Activated naive CD8-positive, alpha-beta T cell (primary cell): ENCODE data around the gene TP53BP1.
"Not testable (repeated sequence)": the region's sequence is repeated elsewhere in the genome, so short reads cannot be mapped to it uniquely, and the experiment has no call there.

Experiments used
- H3K27ac Mint-ChIP-seq: one replicate; pipeline ENCODE4 v1.8.0; 2021; ENCODE audit warnings: mixed read lengths
- H3K27me3 Mint-ChIP-seq: one replicate; pipeline ENCODE4 v1.8.0; 2021; ENCODE audit warnings: mixed read lengths
- H3K36me3 Mint-ChIP-seq: one replicate; pipeline ENCODE4 v1.8.0; 2021; ENCODE audit warnings: mixed read lengths
- H3K4me1 Mint-ChIP-seq: one replicate; pipeline ENCODE4 v1.8.0; 2021; ENCODE audit warnings: low read depth, mixed read lengths
- H3K4me3 Mint-ChIP-seq: one replicate; pipeline ENCODE4 v1.8.0; 2021; ENCODE audit warnings: mild to moderate bottlenecking, mixed read lengths
- H3K9me3 Mint-ChIP-seq: one replicate; pipeline ENCODE4 v1.8.0; 2021; ENCODE audit warnings: low read depth, mixed read lengths

Gene TP53BP1

GRCh38 chr15:43423793-43424192 lies 69.2 kb downstream of the TP53BP1 start:
- Mint-ChIP-seq H3K9me3 (no peaks in the 10 kb centered on the region), H3K4me1 (peaks cover 11% of the 10 kb centered on the region), H3K4me3 (no peak overlapping the region), H3K27me3 (no peaks in the 10 kb centered on the region), H3K27ac (no peak overlapping the region), H3K36me3 (peaks cover 14% of the 10 kb centered on the region)

DNA sequence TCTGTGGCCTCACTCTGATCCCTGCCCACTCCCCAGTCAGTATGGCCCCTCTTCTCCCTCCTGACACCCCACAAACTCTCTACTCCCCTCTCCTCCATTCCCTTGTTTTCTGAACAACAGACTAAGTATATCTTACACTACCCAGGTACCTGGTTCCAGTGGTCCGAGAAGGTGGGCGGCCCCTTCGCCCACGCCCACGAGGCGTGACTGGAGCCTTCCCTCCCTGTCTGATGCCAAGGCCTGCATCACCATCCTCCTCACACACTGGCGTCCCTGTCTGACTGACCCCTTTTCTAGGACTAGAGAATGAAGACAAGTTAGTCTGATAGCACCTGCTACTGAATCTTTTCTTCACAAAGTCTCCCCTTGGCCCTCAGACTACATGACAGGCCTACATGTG lies 72.1 kb downstream of the TP53BP1 start:
- peaks cover 11% of the 10 kb centered on the region for H3K4me1 Mint-ChIP-seq
- H3K9me3 Mint-ChIP-seq, result no peaks in the 10 kb centered on the region
- peaks cover 14% of the 10 kb centered on the region for H3K36me3 Mint-ChIP-seq
- H3K27me3 Mint-ChIP-seq, result no peaks in the 10 kb centered on the region
- no peak overlapping the region for H3K4me3 Mint-ChIP-seq
- no peak overlapping the region for H3K27ac Mint-ChIP-seq

DNA sequence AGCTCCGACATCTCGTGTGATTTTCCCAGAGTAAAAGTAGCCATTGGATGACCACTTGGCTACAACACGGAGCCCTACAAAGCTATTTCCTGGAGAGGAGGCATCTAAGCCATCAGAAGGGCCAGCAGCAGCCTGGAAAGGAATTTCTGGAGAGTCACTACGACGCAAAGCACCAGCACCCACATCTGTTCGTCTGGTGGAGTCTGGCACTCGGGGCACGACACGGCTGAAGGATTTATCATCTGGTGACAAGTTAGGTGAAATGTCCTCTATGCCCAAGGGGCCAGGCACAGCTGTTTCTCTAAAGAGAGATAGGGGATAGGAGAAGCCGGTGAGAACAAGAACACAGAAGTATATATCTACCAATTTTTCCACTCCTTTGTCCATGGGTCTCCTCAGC lies 72.5 kb downstream of the TP53BP1 start:
- H3K27ac Mint-ChIP-seq, result no peak overlapping the region
- H3K9me3 Mint-ChIP-seq, result no peaks in the 10 kb centered on the region
- H3K27me3 Mint-ChIP-seq, result no peaks in the 10 kb centered on the region
- peaks cover 14% of the 10 kb centered on the region for H3K36me3 Mint-ChIP-seq
- peaks cover 11% of the 10 kb centered on the region for H3K4me1 Mint-ChIP-seq
- no peak overlapping the region for H3K4me3 Mint-ChIP-seq

DNA sequence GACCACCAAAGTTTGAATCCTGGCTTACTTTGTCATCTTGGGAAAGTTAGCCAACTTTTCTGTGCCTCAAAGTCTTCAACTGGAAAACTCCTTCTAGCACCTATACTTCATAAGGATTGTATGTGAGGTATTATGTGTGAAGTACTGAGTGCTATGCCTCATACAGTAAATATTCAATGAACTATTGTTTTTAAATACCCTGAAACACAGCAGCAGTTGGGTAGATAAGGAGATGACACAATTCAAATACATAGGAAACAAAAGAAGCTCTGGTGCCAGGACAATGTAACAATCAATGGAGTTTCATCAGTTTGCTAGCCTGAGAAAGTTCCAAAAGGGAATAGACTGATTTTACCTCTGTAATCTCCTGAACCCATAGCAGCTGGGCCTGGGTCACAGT lies 78.8 kb downstream of the TP53BP1 start:
- H3K27me3 Mint-ChIP-seq, result no peaks in the 10 kb centered on the region
- H3K27ac Mint-ChIP-seq, result no peak overlapping the region
- no peaks in the 10 kb centered on the region for H3K9me3 Mint-ChIP-seq
- H3K4me1 Mint-ChIP-seq, result no peaks in the 10 kb centered on the region
- no peak overlapping the region for H3K4me3 Mint-ChIP-seq
- H3K36me3 Mint-ChIP-seq, result peaks cover 13% of the 10 kb centered on the region

DNA sequence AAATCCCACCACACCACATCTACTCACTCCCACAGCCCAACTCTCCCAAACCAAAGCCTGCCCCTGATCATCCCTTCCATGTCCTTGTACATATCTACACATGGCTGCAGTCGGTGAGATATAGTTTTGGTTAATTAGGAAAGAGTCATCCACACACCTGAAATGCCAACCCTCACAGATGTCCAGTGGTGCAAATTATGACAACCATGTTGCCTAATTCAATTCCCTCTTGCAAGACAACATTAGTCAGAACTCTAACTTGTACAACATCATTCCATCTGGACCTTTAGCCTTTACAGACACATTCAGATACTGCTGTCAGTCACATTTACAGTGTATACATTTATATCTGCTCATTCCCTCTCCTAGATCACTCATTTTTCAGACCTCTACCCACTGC lies 80.9 kb downstream of the TP53BP1 start:
- no peaks in the 10 kb centered on the region for H3K27me3 Mint-ChIP-seq
- H3K9me3 Mint-ChIP-seq, result no peaks in the 10 kb centered on the region
- peaks cover 12% of the 10 kb centered on the region for H3K36me3 Mint-ChIP-seq
- H3K4me1 Mint-ChIP-seq, result no peaks in the 10 kb centered on the region
- peak overlapping the region; percentile 62 for H3K27ac Mint-ChIP-seq
- no peak overlapping the region for H3K4me3 Mint-ChIP-seq

DNA sequence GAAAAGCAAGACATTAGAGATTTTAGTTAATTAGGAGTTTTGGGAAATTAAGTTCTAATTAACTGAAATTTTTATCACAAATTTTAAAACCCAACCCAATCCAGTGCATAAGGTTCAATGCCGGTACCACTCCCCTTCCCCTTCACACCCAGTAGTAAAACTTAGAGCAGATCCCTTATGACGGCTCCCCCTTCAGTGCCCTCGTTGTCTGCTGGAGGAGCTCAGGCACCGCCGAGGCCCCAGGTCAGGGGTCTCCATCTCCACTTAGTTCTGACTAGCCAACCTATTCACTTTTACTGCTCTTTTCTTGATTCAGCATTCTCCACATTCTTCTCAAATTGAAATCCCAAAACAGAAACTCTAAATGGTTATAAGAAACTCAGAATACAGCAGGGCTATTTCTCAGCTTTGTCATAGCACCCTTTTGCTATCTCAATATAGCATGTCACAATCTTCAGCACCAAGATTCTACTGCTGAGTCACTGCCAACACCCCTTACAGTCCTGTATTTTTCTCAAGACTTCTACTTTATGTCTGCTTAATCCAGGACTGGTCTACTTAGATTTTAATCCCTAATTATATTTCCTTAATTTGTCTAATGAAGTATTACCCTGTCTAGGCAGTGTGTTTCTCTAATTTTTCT lies 82.3 kb downstream of the TP53BP1 start:
- Mint-ChIP-seq H3K4me3 (no peak overlapping the region), H3K27me3 (no peaks in the 10 kb centered on the region), H3K9me3 (no peaks in the 10 kb centered on the region), H3K27ac (peak overlapping the region; percentile 46), H3K4me1 (no peaks in the 10 kb centered on the region), H3K36me3 (peaks cover 16% of the 10 kb centered on the region)

- no peak overlapping the region for H3K4me3 Mint-ChIP-seq
- H3K27me3 Mint-ChIP-seq, result no peaks in the 10 kb centered on the region
- peaks cover 14% of the 10 kb centered on the region for H3K36me3 Mint-ChIP-seq
- H3K27ac Mint-ChIP-seq, result no peak overlapping the region
- no peaks in the 10 kb centered on the region for H3K9me3 Mint-ChIP-seq
- no peaks in the 10 kb centered on the region for H3K4me1 Mint-ChIP-seq
Measured at GRCh38 chr15:43408789-43409188, 84.2 kb downstream of the TP53BP1 start.

DNA sequence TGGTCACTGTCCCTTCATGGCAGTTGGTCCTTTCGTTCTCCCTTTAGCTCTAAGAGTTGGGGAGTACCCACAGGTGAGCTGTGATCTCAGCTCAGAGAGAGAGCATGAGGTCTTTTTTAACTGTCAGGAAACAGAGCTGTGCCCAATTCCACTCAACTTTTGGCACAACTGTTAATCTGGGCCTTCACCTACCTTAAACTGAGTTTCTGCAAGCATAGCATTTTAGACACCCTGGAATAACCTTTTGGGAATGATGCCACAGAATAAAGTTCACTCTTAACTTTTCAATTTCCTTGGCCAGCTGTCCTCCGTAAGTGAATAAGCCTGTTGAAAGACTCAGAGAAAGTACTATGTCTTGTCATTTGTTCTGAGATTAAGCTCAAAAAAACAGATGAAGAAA lies 86.1 kb downstream of the TP53BP1 start:
- Mint-ChIP-seq H3K9me3 (no peaks in the 10 kb centered on the region), H3K4me3 (no peak overlapping the region), H3K36me3 (peaks cover 10% of the 10 kb centered on the region), H3K27ac (peak overlapping the region; percentile 50), H3K4me1 (no peaks in the 10 kb centered on the region), H3K27me3 (no peaks in the 10 kb centered on the region)

GRCh38 chr15:43406189-43406588 lies 86.8 kb downstream of the TP53BP1 start:
- Mint-ChIP-seq H3K27me3 (no peaks in the 10 kb centered on the region), H3K9me3 (no peaks in the 10 kb centered on the region), H3K36me3 (peaks cover 14% of the 10 kb centered on the region), H3K4me1 (no peaks in the 10 kb centered on the region), H3K27ac (no peak overlapping the region), H3K4me3 (no peak overlapping the region)

DNA sequence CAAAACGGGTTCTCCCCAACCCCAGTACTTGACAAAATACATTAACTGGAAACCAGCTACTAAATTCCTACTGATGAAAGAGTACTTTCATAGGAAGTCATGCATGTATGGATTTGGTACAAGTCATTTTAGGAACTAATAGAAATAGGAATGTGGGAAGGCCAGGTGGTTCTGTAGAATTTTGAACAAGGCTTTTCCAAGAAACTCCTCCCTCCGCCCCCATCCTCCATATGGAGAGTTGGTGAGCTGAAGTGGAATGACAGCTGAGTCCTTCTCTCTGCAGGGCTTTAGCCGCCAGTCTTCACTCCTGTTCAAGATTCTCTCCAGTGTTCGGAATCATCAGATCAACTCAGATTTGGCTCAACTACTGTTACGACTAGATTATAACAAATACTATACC lies 88.8 kb downstream of the TP53BP1 start:
- H3K27me3 Mint-ChIP-seq, result no peaks in the 10 kb centered on the region
- H3K4me1 Mint-ChIP-seq, result no peaks in the 10 kb centered on the region
- H3K36me3 Mint-ChIP-seq, result peaks cover 13% of the 10 kb centered on the region
- H3K27ac Mint-ChIP-seq, result peak overlapping the region; percentile 24
- no peak overlapping the region for H3K4me3 Mint-ChIP-seq
- no peaks in the 10 kb centered on the region for H3K9me3 Mint-ChIP-seq

- no peak overlapping the region for H3K4me3 Mint-ChIP-seq
- no peaks in the 10 kb centered on the region for H3K9me3 Mint-ChIP-seq
- H3K4me1 Mint-ChIP-seq, result no peaks in the 10 kb centered on the region
- H3K27me3 Mint-ChIP-seq, result no peaks in the 10 kb centered on the region
- H3K27ac Mint-ChIP-seq, result no peak overlapping the region
- H3K36me3 Mint-ChIP-seq, result peaks cover 15% of the 10 kb centered on the region
Measured at GRCh38 chr15:43403616-43404015, 89.3 kb downstream of the TP53BP1 start.

- H3K36me3 Mint-ChIP-seq, result peaks cover 16% of the 10 kb centered on the region
- H3K27me3 Mint-ChIP-seq, result no peaks in the 10 kb centered on the region
- no peaks in the 10 kb centered on the region for H3K4me1 Mint-ChIP-seq
- H3K9me3 Mint-ChIP-seq, result no peaks in the 10 kb centered on the region
- H3K4me3 Mint-ChIP-seq, result no peak overlapping the region
- no peak overlapping the region for H3K27ac Mint-ChIP-seq
Measured at GRCh38 chr15:43402255-43402654, 90.7 kb downstream of the TP53BP1 start.

DNA sequence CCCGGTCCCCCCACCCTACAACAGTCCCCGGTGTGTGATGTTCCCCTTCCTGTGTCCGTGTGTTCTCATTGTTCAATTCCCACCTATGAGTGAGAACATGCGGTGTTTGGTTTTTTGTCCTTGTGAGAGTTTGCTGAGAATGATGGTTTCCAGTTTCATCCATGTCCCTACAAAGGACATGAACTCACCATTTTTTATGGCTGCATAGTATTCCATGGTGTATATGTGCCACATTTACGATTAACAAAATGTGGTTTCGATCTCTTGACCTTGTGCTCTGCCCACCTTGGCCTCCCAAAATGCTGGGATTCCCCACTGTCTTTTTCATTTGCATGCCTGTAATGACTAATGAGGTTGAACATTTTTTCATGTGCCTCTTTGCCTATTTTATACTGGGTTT lies 99.4 kb downstream of the TP53BP1 start:
- not testable (repeated sequence) for H3K4me3 Mint-ChIP-seq, H3K9me3 Mint-ChIP-seq, H3K27me3 Mint-ChIP-seq, H3K4me1 Mint-ChIP-seq, H3K27ac Mint-ChIP-seq
- H3K36me3 Mint-ChIP-seq, result peaks cover 19% of the 10 kb centered on the region

GRCh38 chr15:43390723-43391122 lies 102.2 kb downstream of the TP53BP1 start:
- Mint-ChIP-seq H3K4me1 (peaks cover 1% of the 10 kb centered on the region), H3K36me3 (peaks cover 22% of the 10 kb centered on the region), H3K27me3 (no peaks in the 10 kb centered on the region), H3K9me3 (no peaks in the 10 kb centered on the region), H3K4me3 (no peak overlapping the region), H3K27ac (no peak overlapping the region)

- H3K4me3 Mint-ChIP-seq, result no peak overlapping the region
- H3K36me3 Mint-ChIP-seq, result peaks cover 23% of the 10 kb centered on the region
- no peaks in the 10 kb centered on the region for H3K27me3 Mint-ChIP-seq
Measured at GRCh38 chr15:43383070-43383469, 109.9 kb downstream of the TP53BP1 start.

DNA sequence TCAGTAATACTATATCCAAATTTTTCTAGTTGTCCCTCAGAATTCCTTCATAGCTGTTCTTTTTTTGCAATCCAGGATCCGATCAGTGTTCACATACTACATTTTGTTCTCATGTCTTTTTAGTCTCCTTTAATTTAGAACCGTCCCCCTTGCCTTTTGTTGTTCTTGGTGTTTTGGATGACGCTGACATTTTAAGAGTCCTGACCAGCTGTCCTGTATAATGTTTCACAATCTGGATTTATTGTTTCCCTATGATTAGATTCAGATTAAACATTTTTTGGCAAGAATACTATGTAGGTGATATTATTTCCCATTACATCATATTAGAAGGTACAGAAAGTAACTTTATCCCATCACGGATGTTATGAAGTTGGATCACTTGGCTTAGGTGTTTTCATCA lies 110.6 kb downstream of the TP53BP1 start:
- Mint-ChIP-seq H3K4me1 (no peaks in the 10 kb centered on the region), H3K36me3 (peaks cover 28% of the 10 kb centered on the region), H3K27me3 (no peaks in the 10 kb centered on the region), H3K9me3 (no peaks in the 10 kb centered on the region), H3K4me3 (no peak overlapping the region), H3K27ac (no peak overlapping the region)

More at GRCh38 chr15:43383070-43383469, 109.9 kb downstream of the TP53BP1 start:
- Mint-ChIP-seq H3K27ac (no peak overlapping the region), H3K4me1 (no peaks in the 10 kb centered on the region), H3K9me3 (no peaks in the 10 kb centered on the region)
